ENCODE results near the gene SCARB1.

The SCARB1 gene

GRCh38 chr12:124756760-124757159 is 106.9 kb downstream of the SCARB1 start:
- DNase-seq = no peak

GRCh38 chr12:124756166-124756565 is 107.5 kb downstream of the SCARB1 start:
- DNase-seq = no peak

- no peak for DNase-seq
These were observed 107.9 kb downstream of the SCARB1 start for GRCh38 chr12:124755801-124756148.

GRCh38 chr12:124754949-124755800 is 108.5 kb downstream of the SCARB1 start:
- no peak for DNase-seq

GRCh38 chr12:124754491-124754890 is 109.2 kb downstream of the SCARB1 start:
- no peak for DNase-seq

GRCh38 chr12:124753993-124754392 is 109.7 kb downstream of the SCARB1 start:
- no peak for DNase-seq

- DNase-seq = no peak
These were observed 110.5 kb downstream of the SCARB1 start for GRCh38 chr12:124753228-124753591.

- DNase-seq = no peak
These were observed 111.0 kb downstream of the SCARB1 start for GRCh38 chr12:124752437-124753227.

- DNase-seq = no peak
These were observed 111.9 kb downstream of the SCARB1 start for GRCh38 chr12:124751654-124752355.

- DNase-seq = no peak
These were observed 112.7 kb downstream of the SCARB1 start for GRCh38 chr12:124750787-124751471.

GRCh38 chr12:124750149-124750656 is 113.5 kb downstream of the SCARB1 start:
- DNase-seq = no peak

- no peak for DNase-seq
These were observed 113.9 kb downstream of the SCARB1 start for GRCh38 chr12:124749725-124750124.

- DNase-seq = no peak
These were observed 116.1 kb downstream of the SCARB1 start for GRCh38 chr12:124747426-124748161.

GRCh38 chr12:124746649-124747425 is 116.8 kb downstream of the SCARB1 start:
- DNase-seq = no peak

- no peak for DNase-seq
These were observed 117.6 kb downstream of the SCARB1 start for GRCh38 chr12:124745891-124746570.

- no peak for DNase-seq
These were observed 118.2 kb downstream of the SCARB1 start for GRCh38 chr12:124745465-124745890.

- no peak for DNase-seq
These were observed 118.8 kb downstream of the SCARB1 start for GRCh38 chr12:124744659-124745464.

- DNase-seq = no peak
These were observed 119.4 kb downstream of the SCARB1 start for GRCh38 chr12:124744273-124744640.

GRCh38 chr12:124743479-124744272 is 120.0 kb downstream of the SCARB1 start:
- no peak for DNase-seq
